Skeletal muscle tissue (tissue), 4 donors: Measurements from ENCODE around the gene KCTD3. TPM values are rescaled to one million over a fixed set of nuclear protein-coding genes. Genes with fewer than 3 reads are reported as not detected.

Experiments used
- H3K27ac ChIP-seq: one replicate; pipeline ENCODE4 v1.7.0; 2013; ENCODE audit warnings: mild to moderate bottlenecking, low read depth, low read length, inconsistent platforms
- H3K27me3 ChIP-seq, 3 donors: one replicate each; pipeline ENCODE4 v1.7.0; 2013; ENCODE audit warnings: low read length in 3 of 3; ENCODE audit not compliant: control insufficient read depth in 3 of 3, insufficient read depth in 3 of 3
- H3K36me3 ChIP-seq, 3 donors: one replicate each; pipeline ENCODE4 v1.7.0; 2013; ENCODE audit warnings: low read length in 3 of 3; ENCODE audit not compliant: control insufficient read depth in 3 of 3, insufficient read depth in 3 of 3
- H3K4me1 ChIP-seq, 3 donors: one replicate each; pipeline ENCODE4 v1.7.0; 2013; ENCODE audit warnings: low read length in 3 of 3, mild to moderate bottlenecking in 3 of 3; ENCODE audit not compliant: control insufficient read depth in 3 of 3, insufficient read depth in 3 of 3
- H3K4me3 ChIP-seq, 3 donors: one replicate each; pipeline ENCODE4 v1.7.0; 2013; ENCODE audit warnings: low read length in 3 of 3
- H3K9ac ChIP-seq, 3 donors: one replicate each; pipeline ENCODE4 v1.7.0; 2013; ENCODE audit warnings: low read length in 3 of 3, mild to moderate bottlenecking in 3 of 3, moderate library complexity in 2 of 3, low read depth in 1 of 3
- H3K9me3 ChIP-seq, 3 donors: one replicate each; pipeline ENCODE4 v1.7.0; 2013; ENCODE audit warnings: low read length in 3 of 3; ENCODE audit not compliant: control insufficient read depth in 3 of 3
- total RNA-seq: library from RNA; depleted of rRNA; stranded (reverse); fragments of >200 nt; gene quantifications from one replicate; pipeline ENCODE4 v1.2.3, GENCODE V29; 2014
- donor health status: Osteomylitis.

The KCTD3 gene
- total RNA-seq = 37.6 TPM

DNA sequence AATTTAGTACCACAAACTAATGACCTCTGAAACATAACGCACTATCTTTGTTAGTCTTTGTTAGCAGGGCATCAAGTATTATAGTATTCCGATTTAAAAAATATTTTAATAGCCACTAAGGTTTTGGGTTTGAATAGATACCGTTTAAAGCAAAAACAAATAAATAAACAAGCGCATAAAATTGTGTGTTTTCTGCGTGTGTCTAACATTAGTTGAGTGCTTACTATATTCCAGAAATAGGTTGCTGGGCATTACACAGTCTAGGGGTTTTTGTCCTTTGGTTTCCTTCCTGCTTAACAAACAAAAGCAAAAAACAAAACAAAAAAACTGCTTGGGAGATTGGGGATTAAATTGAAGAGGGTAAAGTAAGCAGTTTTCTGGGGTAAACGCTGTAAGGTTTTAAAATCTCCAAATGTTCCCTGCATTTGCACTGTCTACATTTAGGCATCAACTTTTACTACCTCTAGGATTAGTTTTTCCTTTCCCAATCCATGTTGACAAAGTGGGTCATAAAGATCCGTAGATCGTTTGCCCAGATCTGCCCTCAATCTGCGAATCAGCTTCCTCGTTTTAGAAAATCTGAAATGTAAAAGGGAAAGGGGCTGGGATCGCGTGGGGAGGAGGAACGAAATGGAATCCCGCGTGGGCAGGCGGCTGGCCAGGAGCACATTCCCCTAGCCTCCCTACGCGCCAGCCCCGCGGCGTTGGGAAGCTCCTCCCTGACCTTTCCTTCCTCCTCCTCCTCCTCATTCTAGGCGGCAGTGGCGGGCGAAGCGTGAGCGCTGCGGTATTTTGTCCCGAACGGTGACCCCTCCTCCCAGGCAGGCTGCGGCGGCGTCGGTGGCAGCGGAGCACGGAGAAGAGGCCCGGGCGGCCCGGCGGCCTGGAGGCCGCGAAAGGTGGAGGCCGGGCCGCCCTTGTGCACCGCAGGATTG is at the start of gene KCTD3:
Gene KCTD3 (plus strand): TSS at position 749 of the 935 bp plus-strand sequence. CDS start 382 bp downstream, outside the sequence.
- H3K4me1 ChIP-seq = peaks cover 11 to 20% (median 13%) of the 10 kb centered on the region in 3 donors
- peak within 1 kb of the TSS; percentile 70 for H3K27ac ChIP-seq
- H3K9me3 ChIP-seq = no peaks in the 10 kb centered on the region
- no peaks in the 10 kb centered on the region for H3K27me3 ChIP-seq
- peak within 1 kb of the TSS; percentile 71 to 87 (median 73) for H3K9ac ChIP-seq
- H3K4me3 ChIP-seq = peak within 1 kb of the TSS; percentile 82 to 94 (median 87)
- H3K36me3 ChIP-seq = no peaks in the 10 kb centered on the region

DNA sequence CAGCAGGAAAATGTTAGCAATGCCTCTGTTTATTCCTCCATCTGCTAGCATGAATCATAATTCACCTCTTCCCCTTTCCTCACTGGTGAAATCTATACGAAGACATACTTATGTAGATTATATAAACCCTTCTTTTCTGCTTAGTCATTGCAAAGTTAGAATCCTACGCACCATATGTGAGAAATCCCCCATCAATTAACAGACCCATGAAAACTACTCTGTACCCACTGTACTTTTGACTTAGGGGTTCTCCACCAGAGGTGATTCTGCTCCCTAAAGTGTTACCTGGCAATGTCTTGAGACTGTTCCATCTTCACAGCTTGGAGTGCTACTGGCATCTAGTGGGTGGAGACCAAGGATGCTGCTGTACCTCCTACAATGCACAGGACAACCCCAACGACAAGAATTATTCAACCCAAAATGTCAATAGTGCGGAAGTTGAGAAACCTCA is 49.6 kb upstream of the KCTD3 start:
- H3K36me3 ChIP-seq = no peaks in the 10 kb centered on the region
- H3K27ac ChIP-seq = no peak overlapping the region
- H3K9me3 ChIP-seq = no peaks in the 10 kb centered on the region
- H3K27me3 ChIP-seq = no peaks in the 10 kb centered on the region
- H3K9ac ChIP-seq = no peak overlapping the region
- H3K4me1 ChIP-seq = no peaks in the 10 kb centered on the region
- no peak overlapping the region for H3K4me3 ChIP-seq

DNA sequence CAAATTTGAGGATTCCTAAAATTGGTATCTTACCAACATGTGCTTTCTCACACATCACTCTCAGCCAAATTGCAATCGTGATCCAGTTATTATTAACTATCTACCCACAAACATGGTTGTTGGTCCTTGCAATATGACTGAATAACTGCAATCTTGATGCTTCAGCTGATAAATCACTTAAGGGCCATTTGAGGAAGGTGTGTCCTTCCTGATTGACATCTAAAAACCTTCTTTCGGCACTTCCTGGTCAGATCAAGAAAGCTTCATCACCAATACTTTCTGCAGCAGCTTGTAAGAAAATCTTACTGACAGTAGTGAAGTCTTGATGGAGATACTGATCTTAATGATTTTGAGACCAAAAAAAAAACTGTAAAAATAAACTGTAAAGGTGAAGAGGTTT is 48.5 kb upstream of the KCTD3 start:
- no peak overlapping the region for H3K9ac ChIP-seq

DNA sequence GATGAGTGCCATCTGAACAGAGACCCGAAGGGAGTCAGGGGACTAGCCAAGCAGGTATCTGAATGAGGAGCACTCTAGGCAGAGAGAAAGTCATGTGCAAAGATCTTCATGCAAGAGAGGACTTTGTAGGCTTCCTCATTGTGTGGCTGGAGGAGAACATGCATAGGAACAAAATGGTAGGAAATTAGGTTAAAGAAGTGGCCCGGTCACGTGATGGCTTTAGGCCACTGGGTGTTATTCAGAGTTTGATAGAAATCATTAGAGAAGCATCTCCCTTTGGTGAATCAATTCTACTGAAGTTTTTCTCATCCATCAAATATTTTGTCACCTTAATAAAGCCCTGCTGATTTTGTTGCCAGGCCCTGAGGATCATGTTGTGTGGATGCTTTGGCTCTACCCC is 45.8 kb upstream of the KCTD3 start:
- Histone ChIP-seq H3K27me3 (no peaks in the 10 kb centered on the region), H3K9me3 (no peaks in the 10 kb centered on the region), H3K4me3 (no peak overlapping the region), H3K4me1 (no peaks in the 10 kb centered on the region), H3K27ac (no peak overlapping the region), H3K9ac (no peak overlapping the region), H3K36me3 (no peaks in the 10 kb centered on the region)

More for the DNA sequence above, 48.5 kb upstream of the KCTD3 start:
- Histone ChIP-seq H3K36me3 (no peaks in the 10 kb centered on the region), H3K27ac (no peak overlapping the region), H3K4me3 (no peak overlapping the region), H3K9me3 (no peaks in the 10 kb centered on the region), H3K27me3 (no peaks in the 10 kb centered on the region), H3K4me1 (no peaks in the 10 kb centered on the region)

DNA sequence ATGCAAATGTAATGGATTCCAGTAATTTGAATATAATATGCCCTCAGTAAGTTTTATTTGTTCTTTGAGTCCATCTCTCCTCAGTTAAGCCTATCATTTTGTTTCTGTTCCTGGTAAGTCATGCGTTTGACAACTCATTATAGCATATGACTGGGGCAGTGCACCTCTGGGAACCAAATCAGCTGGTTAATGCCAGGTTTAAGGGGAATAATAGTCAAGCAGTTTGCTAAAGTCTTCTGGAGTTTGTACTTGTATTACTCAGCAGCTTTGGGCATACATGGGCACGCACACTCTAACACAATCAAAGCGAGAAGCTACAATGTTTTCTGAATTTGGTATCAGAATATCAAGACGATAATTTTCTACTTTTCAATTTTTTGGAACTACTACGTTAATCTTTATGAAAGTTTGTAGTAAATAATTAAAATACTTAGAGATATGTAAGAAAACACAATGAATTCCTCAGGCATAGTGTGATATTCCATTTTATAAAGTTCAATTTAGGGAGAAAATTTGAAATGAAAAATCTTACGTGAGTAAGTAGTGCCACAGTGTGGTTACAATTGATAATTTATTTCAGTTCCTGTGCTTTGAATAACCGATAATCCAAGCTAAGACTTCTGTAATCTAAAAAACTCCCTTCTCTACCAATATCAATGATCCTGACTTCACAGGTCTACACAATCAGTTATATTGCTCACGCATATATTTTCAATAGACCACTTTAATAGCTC is 43.8 kb upstream of the KCTD3 start:
- Histone ChIP-seq H3K9me3 (no peaks in the 10 kb centered on the region), H3K27ac (no peak overlapping the region), H3K4me3 (no peak overlapping the region), H3K36me3 (no peaks in the 10 kb centered on the region), H3K9ac (no peak overlapping the region), H3K27me3 (no peaks in the 10 kb centered on the region), H3K4me1 (no peaks in the 10 kb centered on the region)

DNA sequence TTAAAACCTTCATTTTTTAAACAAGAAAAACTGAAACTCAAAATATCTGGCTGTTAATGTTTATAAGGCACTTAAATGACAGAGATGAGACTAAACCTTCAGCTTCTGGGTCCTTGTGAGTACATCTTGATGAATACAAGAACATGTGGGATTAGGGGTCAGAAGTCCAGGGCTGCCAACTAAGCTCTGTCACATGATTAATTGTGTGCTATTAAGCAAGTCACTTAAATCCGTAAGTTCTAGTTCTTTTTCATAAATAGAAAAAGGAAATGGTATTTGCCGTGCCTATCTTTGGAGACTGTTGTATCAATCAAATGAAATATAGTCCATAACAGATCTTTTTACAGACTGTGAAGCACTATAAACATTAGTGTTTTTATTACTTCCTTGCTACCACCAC is 43.2 kb upstream of the KCTD3 start:
- Histone ChIP-seq H3K4me3 (no peak overlapping the region), H3K9ac (no peak overlapping the region)

DNA sequence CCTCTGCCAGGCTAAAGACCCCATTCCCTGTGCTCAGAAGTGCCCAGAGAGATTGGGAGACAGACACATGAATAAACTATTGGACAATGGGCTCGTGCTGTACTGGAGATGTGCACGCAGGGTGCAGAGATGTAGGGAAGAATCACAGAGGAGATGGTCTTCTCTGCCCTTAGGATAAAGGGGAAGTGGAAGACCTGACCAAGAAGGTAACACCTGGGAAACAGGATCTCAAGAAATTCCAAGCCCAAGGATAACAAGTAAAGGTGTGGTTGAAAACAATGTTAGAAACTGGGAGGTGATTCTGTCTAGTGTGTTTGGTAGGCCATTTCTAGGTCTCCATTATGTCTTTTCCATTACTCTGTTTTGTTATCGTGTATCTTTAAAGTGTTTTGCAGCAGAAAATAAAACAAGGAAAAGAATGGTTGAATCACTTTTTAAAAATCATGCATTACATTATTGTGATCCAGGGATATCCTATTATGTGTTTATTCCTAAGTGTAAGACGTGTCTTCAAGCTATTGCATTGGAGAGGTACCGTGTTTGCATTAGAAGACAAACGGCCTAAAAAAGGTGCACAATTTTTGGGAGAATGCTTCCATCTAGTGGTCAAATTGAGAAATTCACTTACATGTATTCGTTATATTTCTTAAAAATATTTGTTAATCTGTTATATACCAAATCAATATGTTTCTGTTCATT is 40.8 kb upstream of the KCTD3 start:
- H3K27ac ChIP-seq = no peak overlapping the region
- no peaks in the 10 kb centered on the region for H3K27me3 ChIP-seq
- no peak overlapping the region for H3K4me3 ChIP-seq
- H3K9me3 ChIP-seq = no peaks in the 10 kb centered on the region
- no peak overlapping the region for H3K9ac ChIP-seq
- no peaks in the 10 kb centered on the region for H3K36me3 ChIP-seq
- no peaks in the 10 kb centered on the region for H3K4me1 ChIP-seq

More for the DNA sequence above, 43.2 kb upstream of the KCTD3 start:
- H3K36me3 ChIP-seq = no peaks in the 10 kb centered on the region
- no peak overlapping the region for H3K27ac ChIP-seq
- no peaks in the 10 kb centered on the region for H3K4me1 ChIP-seq
- no peaks in the 10 kb centered on the region for H3K9me3 ChIP-seq
- no peaks in the 10 kb centered on the region for H3K27me3 ChIP-seq

DNA sequence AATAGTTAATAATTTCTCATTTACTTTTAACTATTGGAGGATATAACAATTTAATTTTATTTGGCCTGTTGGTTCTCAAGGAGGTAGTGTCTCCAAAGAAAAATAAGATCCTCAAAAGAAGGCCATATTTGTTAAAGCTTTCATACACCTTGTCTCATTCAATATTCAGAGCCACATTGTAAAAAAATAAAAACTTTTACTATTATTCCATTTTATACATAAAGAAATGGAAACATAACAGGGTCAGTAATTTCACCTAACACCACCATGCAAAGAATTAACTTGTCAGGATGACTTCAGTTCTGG is 40.3 kb upstream of the KCTD3 start:
- H3K9ac ChIP-seq = no peak overlapping the region
- no peak overlapping the region for H3K27ac ChIP-seq
- H3K27me3 ChIP-seq = no peaks in the 10 kb centered on the region
- H3K36me3 ChIP-seq = no peaks in the 10 kb centered on the region
- H3K4me1 ChIP-seq = no peaks in the 10 kb centered on the region
- no peaks in the 10 kb centered on the region for H3K9me3 ChIP-seq
- no peak overlapping the region for H3K4me3 ChIP-seq

DNA sequence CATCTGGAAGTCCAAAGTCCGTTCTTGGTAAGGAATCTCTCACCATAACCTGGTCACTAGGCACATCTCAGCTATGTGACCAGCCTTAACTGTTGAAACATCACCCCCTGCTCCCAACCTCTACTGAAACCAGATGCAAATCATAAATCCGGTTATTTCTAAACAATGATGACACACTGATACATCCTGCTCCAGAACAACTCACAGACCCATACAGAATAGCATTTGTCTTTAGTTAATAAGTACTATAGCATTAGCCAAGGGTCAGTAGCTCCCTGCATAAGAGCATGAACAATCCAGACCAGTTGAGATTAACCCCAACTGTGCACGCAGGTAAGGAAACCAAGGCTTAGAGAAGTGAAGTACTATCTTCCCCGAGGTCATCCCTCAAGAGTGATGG is 38.0 kb upstream of the KCTD3 start:
- Histone ChIP-seq H3K9me3 (no peaks in the 10 kb centered on the region), H3K27me3 (no peaks in the 10 kb centered on the region), H3K36me3 (no peaks in the 10 kb centered on the region), H3K4me1 (no peaks in the 10 kb centered on the region), H3K9ac (no peak overlapping the region), H3K4me3 (no peak overlapping the region), H3K27ac (no peak overlapping the region)
